ENCODE data around the gene GOLIM4. TPM values are rescaled to one million over a fixed set of nuclear protein-coding genes. Genes with fewer than 3 reads are reported as not detected.

Gene GOLIM4
- total and polyA plus RNA-seq, 2 experiments from 2014 or later: 34.4 to 50.5 TPM

GRCh38 chr3:167989066-167989465 is 106.7 kb downstream of the GOLIM4 start (continued):
- TF ChIP-seq REST (IDR thresholded peaks at IDR 0.05; ENCODE audit: unreplicated experiment) (no peak), EZH2phosphoT487 (IDR thresholded peaks at IDR 0.05; ENCODE audit: unreplicated experiment) (no peak), ZNF331 (CRISPR knock-in tag; IDR thresholded peaks at IDR 0.05; ENCODE audit: low read depth) (no peak), CTCF (conservative IDR thresholded peaks at IDR 0.05; ENCODE audit: low read depth in 2 of 2) (no peak), JUNB (IDR thresholded peaks at IDR 0.05; ENCODE audit: unreplicated experiment) (no peak), EZH2 (IDR thresholded peaks at IDR 0.05; ENCODE audit: low read depth, unreplicated experiment) (no peak), ETS1 (IDR thresholded peaks at IDR 0.05) (no peak)

- Mint-ChIP-seq H3K9me3 (no peaks in the 10 kb centered on the region; the same call in 2 of the 3 replicates), H3K27me3 (ENCODE audit: insufficient read depth, low read depth, poor library complexity) (peaks cover 2% of the 10 kb centered on the region), H3K36me3 (ENCODE audit: low read depth) (no peaks in the 10 kb centered on the region), H3K4me3 (no peak overlapping the region), H3K4me1 (no peaks in the 10 kb centered on the region), H3K27ac (no peak overlapping the region)
- H3K4me1 ChIP-seq (ENCODE audit: insufficient read depth): no peaks in the 10 kb centered on the region
- H3K9me2 ChIP-seq (ENCODE audit: insufficient read depth): no peaks in the 10 kb centered on the region
- no peak overlapping the region for H3K27ac ChIP-seq (ENCODE audit: low read depth)
- H3K4me3 ChIP-seq: no peak overlapping the region
- H3K27me3 ChIP-seq (ENCODE audit: insufficient read depth): no peaks in the 10 kb centered on the region
- no peak overlapping the region for H2AFZ ChIP-seq
- no peaks in the 10 kb centered on the region for H4K20me1 ChIP-seq (replicated peaks; ENCODE audit: insufficient read depth)
- H3K79me2 ChIP-seq (replicated peaks; ENCODE audit: insufficient read depth): no peaks in the 10 kb centered on the region
- no peaks in the 10 kb centered on the region for H3K36me3 ChIP-seq (ENCODE audit: insufficient read depth)
- no peak for DNase-seq (ENCODE audit: low spot score)
- ATAC-seq: no peak
- H3K4me2 ChIP-seq: no peak overlapping the region
- H3F3A ChIP-seq (replicated peaks; ENCODE audit: low read depth): no peaks in the 10 kb centered on the region
- no peak for TF ChIP-seq NANOG (IDR thresholded peaks at IDR 0.05; ENCODE audit: borderline replicate concordance)
- no peak for TF ChIP-seq EZH2phosphoT487 (IDR thresholded peaks at IDR 0.05; ENCODE audit: unreplicated experiment)
- no peak for TF ChIP-seq EZH2 (IDR thresholded peaks at IDR 0.05; ENCODE audit: low read depth, unreplicated experiment)
- no peak for TF ChIP-seq JUNB (IDR thresholded peaks at IDR 0.05; ENCODE audit: unreplicated experiment)
- TF ChIP-seq CREB1 (CRISPR knock-in tag; IDR thresholded peaks at IDR 0.05; ENCODE audit: low read depth): no peak
- TF ChIP-seq REST (IDR thresholded peaks at IDR 0.05; ENCODE audit: unreplicated experiment): no peak
- TF ChIP-seq ZNF114 (CRISPR knock-in tag; IDR thresholded peaks at IDR 0.05): no peak
These were observed 112.1 kb downstream of the GOLIM4 start for GRCh38 chr3:167983583-167983982.
